Panc1 (cell line): ENCODE results near the gene GON4L. TPM values are rescaled to one million over a fixed set of nuclear protein-coding genes. Genes with fewer than 3 reads are reported as not detected.

ENCODE experiments used
- ATAC-seq: fragments of 200-7000 bp; cut with Tn5 transposase; 2 replicates; pipeline ENCODE4 v1.9.1; 2020; ENCODE audit warnings: mild to moderate bottlenecking, moderate library complexity
- BruUV-seq: library from RNA; stranded (reverse); fragments of 400-500 nt; replicated peaks from 2 replicates; lab custom pipeline; 2021; lab: Mats Ljungman, UMichigan
- CTCF ChIA-PET: fragments of 300-600 bp; sonication (Branson Sonifier 250); formaldehyde crosslinking; loops from one replicate; lab custom pipeline; 2022; ENCODE audit warnings: antibody characterized with exemption; lab: Charles Lee
- POLR2A ChIA-PET: fragments of 300-600 bp; sonication (Branson Sonifier 250); formaldehyde crosslinking; loops from one replicate; lab custom pipeline; 2022; ENCODE audit warnings: antibody characterized with exemption; lab: Charles Lee
- DNase-seq: peaks from one replicate; pipeline ENCODE4 v3.0.0-alpha.2; 2010; ENCODE audit warnings: low read depth, low spot score
- H3K27ac ChIP-seq: 2 replicates; pipeline ENCODE4 v1.5.1; 2011; ENCODE audit warnings: mild to moderate bottlenecking, low read length, inconsistent platforms
- H3K27me3 ChIP-seq: fragments of 200-500 bp; sonication (Bioruptor generic); 2 replicates; pipeline ENCODE4 v1.6.0; 2014; ENCODE audit warnings: low read length, inconsistent platforms; ENCODE audit not compliant: control insufficient read depth, insufficient read depth
- H3K36me3 ChIP-seq: fragments of 200-500 bp; sonication (Bioruptor generic); 2 replicates; pipeline ENCODE4 v1.5.1; 2014; ENCODE audit warnings: inconsistent platforms, mild to moderate bottlenecking, low read length, moderate library complexity; ENCODE audit not compliant: control insufficient read depth, insufficient read depth
- H3K4me1 ChIP-seq: 2 replicates; pipeline ENCODE4 v1.5.1; 2011; ENCODE audit warnings: inconsistent platforms, mild to moderate bottlenecking, low read length, moderate library complexity; ENCODE audit not compliant: control insufficient read depth, insufficient read depth
- H3K4me3 ChIP-seq, 2 experiments: 2 replicates each; pipeline ENCODE4 v1.5.1; 2011 to 2012; ENCODE audit warnings: low read depth in 2 of 2, low read length in 2 of 2, mild to moderate bottlenecking in 2 of 2, inconsistent platforms in 1 of 2, moderate library complexity in 1 of 2
- H3K9me3 ChIP-seq: fragments of 200-500 bp; sonication (Bioruptor generic); 2 replicates; pipeline ENCODE4 v1.5.1; 2014; ENCODE audit warnings: low read depth, mild to moderate bottlenecking, inconsistent platforms, low read length, moderate library complexity; ENCODE audit not compliant: control insufficient read depth, insufficient read depth
- CTCF ChIP-seq: fragments of 450-650 bp; IDR thresholded peaks from 2 replicates; pipeline ENCODE4 v1.5.1; 2017; ENCODE audit warnings: mild to moderate bottlenecking
- POLR2AphosphoS5 ChIP-seq: IDR thresholded peaks from 2 replicates; pipeline ENCODE4 v1.6.1; 2012; ENCODE audit warnings: mild to moderate bottlenecking, low read depth, low read length, moderate library complexity
- REST ChIP-seq, 2 experiments: IDR thresholded peaks; 2 replicates each; pipeline ENCODE4 v1.6.1; 2011 to 2012; ENCODE audit warnings: low read depth in 2 of 2, control low read depth in 1 of 2, low read length in 1 of 2, mild to moderate bottlenecking in 1 of 2, moderate library complexity in 1 of 2; ENCODE audit not compliant: insufficient read depth in 1 of 2
- SIN3A ChIP-seq: IDR thresholded peaks from 2 replicates; pipeline ENCODE4 v1.6.1; 2012; ENCODE audit warnings: low read depth, mild to moderate bottlenecking, low read length, moderate library complexity, borderline replicate concordance; ENCODE audit not compliant: insufficient read depth
- TCF7L2 ChIP-seq: IDR thresholded peaks from 2 replicates; pipeline ENCODE4 v1.6.1; 2011; ENCODE audit warnings: mild to moderate bottlenecking, low read depth, low read length, inconsistent platforms
- in situ Hi-C: cut with HindIII; loops from 2 replicates; pipeline ENCODE4 v1.10.0; 2016; ENCODE audit warnings: low sequenced_read_pairs, low pct_unique_long_range_greater_than_20kb
- intact Hi-C: fragments of 100-400 bp; cut with micrococcal nuclease; formaldehyde crosslinking; loops from one replicate; pipeline ENCODE4 v1.10.0; 2022; ENCODE audit not compliant: unreplicated experiment
- total RNA-seq: library from RNA; stranded (reverse); gene quantifications from one replicate; pipeline ENCODE4 v1.2.1, GENCODE V29; 2021; ENCODE audit not compliant: unreplicated experiment

GON4L gene
- total RNA-seq, 1 experiment from 2014 or later, result 47.6 TPM

DNA sequence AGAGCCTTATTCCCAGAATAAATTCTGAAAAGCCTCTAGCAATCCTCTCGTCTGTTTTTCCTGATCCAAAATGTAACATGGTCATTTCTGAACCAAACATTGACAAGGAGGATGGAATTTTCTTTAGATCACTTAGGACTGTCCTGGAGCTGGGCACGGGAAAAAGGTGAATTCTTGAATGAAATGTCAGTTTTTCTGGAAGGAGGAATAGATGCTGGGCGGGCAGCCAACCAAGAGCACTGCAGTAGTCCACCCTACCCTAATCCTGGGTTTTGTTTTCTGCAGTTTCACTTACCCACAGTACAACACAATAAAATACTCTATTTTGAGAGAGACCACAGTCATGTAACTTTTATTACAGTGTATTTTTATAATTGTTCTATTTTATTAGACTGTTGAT, 33.2 kb upstream of the GON4L start:
- no peak for TF ChIP-seq REST (IDR thresholded peaks at IDR 0.05; ENCODE audit: insufficient read depth in 1 of 2, low read depth in 2 of 2, low read length in 1 of 2)
- no peak for TF ChIP-seq CTCF
- no peak for TF ChIP-seq POLR2AphosphoS5
- no peak for TF ChIP-seq TCF7L2
- no peak for TF ChIP-seq SIN3A
- H3K36me3 ChIP-seq, result no peaks in the 10 kb centered on the region
- no peaks in the 10 kb centered on the region for H3K27me3 ChIP-seq
- in situ Hi-C loops (no loop called here), intact Hi-C loops (no loop called here)
- no TSS peak for BruUV-seq
- ChIA-PET POLR2A (no interaction called here), CTCF (no interaction called here)
- DNase-seq, result no peak
- H3K9me3 ChIP-seq, result no peaks in the 10 kb centered on the region
- ATAC-seq, result no peak
- H3K4me3 ChIP-seq, result no peak overlapping the region
- H3K4me1 ChIP-seq, result peaks cover 14% of the 10 kb centered on the region
- no peak overlapping the region for H3K27ac ChIP-seq

- Histone ChIP-seq H3K4me1 (peaks cover 14% of the 10 kb centered on the region), H3K27ac (no peak overlapping the region), H3K36me3 (no peaks in the 10 kb centered on the region), H3K9me3 (no peaks in the 10 kb centered on the region), H3K4me3 (no peak overlapping the region), H3K27me3 (no peaks in the 10 kb centered on the region)
- no peak for DNase-seq
- no peak for ATAC-seq
- in situ Hi-C loops (no loop called here), intact Hi-C loops (no loop called here)
- CTCF ChIA-PET, result no interaction called here
- no TSS peak for BruUV-seq
- POLR2A ChIA-PET, result no interaction called here
- TF ChIP-seq POLR2AphosphoS5, result no peak
- no peak for TF ChIP-seq TCF7L2
- TF ChIP-seq REST (IDR thresholded peaks at IDR 0.05; ENCODE audit: insufficient read depth in 1 of 2, low read depth in 2 of 2, low read length in 1 of 2), result no peak
- no peak for TF ChIP-seq SIN3A
- TF ChIP-seq CTCF, result no peak
These were observed 32.6 kb upstream of the GON4L start for GRCh38 chr1:155889566-155889965.
